Stimulated activated CD8-positive, alpha-beta memory T cell treated with anti-CD3 and anti-CD28 coated beads, Interleukin-12 subunit alpha, Interleukin-12 subunit beta, amount 100 ng/mL, for 1 hour (primary cell): Measurements from ENCODE around the gene KCNJ13.

Source experiments
- DNase-seq: peaks from one replicate; pipeline ENCODE4 v3.0.0-alpha.2; 2020; ENCODE audit warnings: low read depth

Gene KCNJ13

DNA sequence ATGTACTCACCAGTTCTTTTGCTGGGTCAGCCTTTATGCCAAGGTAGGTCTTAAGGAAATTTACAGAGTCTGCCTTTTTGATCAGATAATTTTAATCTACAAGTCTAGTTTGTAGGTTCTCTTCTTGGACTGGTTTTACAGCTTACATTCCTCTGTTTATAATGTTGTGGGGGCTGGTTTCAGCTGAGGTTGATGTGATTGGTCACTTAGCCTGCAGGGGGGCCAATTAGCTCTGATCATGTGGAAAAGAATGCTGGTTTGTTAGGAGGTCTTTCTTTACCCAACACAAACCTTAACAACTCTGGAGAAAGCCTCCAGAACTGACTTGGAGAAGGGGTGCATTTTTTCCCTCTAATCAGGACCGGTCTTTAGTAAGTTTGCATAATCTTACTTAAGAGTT, at the start of gene KCNJ13:
KCNJ13 (minus strand) TSS at position 131 of the 400 bp plus-strand sequence. CDS start 5,203 bp downstream, outside the sequence.
- DNase-seq, result no peak

DNA sequence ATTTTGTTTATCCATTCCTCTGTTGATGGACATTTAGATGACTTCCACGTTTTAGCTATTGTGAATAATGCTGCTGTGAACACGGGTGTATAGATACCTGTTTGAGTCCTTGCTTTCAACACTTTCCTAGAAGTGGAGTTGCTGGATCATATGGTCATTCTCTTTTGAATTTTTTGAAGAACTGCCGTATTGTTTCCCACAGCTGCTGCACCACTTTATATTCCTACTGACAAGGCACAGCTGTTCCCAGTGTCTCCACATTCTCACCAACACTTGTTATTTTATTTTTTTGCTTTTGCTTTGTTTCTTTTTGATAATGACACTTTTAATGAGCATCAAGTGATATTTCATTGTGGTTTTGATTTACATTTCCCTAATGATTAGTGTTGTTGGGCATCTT, 41.4 kb upstream of the KCNJ13 start:
- DNase-seq, result no peak

DNA sequence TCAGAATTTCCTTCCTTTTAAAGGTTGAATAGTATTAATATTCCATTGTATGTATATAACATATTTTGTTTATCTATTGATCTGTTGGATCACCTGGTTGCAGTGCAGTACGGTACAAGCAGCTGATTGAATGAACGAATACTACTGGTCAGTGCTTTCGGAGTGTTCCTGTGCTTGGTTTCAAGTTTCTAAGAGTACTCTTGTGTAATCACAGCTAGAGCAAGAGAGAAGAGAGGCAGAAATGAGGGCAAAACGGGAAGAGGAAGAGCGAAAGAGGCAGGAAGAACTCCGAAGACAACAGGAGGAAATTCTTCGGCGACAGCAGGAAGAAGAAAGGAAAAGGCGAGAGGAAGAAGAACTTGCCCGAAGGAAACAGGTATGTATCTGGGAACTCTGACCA, 40.3 kb upstream of the KCNJ13 start:
- no peak for DNase-seq

DNA sequence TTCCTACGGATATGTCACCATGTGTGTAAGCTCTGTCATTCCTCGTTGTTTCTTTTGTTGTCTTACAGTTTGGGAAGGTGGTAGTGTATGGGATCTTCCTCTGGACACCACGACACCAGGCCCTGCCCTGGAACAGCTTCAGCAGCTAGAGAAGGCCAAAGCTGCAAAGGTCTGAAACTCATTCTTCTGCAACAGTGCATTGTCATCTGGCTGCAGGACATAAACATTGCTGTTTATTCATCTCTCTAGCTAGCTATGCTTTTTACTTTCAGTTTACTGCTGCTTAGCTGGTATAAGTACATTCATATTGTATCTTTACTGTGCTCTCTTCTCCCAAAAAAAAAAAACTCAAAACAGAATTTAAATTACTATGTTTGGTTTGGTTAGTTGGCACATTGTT, 39.2 kb upstream of the KCNJ13 start:
- DNase-seq, result no peak

DNA sequence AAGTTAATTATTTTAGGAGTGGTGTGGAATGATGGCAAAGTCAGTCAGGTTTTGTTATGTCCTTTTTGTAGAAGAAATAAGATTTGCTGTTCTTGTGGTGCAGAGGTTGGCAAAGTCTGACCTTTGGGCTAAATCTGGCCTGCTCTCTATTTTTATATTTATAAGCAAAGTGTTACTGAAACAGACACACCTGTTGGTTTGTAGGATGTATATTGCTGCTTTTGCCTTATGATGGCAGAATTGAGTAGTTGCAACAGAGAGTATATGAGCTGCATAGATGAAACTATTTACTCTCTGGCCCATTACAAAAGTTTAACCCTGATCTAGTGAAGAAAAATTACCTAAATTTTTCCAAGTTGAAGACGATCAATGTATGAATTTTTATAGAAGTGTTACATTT, 34.1 kb upstream of the KCNJ13 start:
- no peak for DNase-seq

DNA sequence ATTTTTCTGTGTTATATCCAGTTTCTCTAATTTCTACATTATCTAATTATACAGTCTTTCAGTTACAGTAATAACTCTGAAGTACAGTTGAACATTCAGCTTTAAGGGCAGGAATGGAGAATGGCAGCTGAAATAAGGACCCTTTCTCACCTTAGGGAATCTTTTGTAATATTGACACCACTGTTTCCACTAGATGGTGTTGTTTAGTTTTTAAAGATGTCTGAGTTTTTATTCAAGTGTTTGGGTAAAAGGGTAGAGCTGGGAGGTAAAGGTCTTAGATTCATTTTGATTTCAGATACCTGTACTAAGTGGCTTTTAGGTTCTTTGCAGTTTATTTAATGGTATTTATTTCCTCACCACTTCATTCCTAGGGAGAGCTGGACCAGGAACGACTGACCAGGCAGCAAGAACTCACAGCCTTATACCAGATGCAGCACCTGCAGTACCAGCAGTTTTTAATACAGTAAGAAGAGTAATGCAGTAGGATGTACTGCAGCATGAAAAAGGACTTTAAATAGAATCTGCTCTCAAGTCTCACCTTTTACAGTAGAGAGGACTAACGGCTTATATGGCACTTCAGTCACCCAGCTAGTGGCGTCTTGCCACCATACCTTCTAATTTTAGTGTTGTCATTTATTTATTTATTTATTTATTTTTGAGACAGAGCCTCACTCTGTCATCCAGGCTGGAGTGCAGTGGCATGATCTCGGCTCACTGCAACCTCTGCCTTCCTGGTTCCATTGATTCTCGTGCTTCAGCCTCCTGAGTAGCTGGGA, 33.2 kb upstream of the KCNJ13 start:
- no peak for DNase-seq

DNA sequence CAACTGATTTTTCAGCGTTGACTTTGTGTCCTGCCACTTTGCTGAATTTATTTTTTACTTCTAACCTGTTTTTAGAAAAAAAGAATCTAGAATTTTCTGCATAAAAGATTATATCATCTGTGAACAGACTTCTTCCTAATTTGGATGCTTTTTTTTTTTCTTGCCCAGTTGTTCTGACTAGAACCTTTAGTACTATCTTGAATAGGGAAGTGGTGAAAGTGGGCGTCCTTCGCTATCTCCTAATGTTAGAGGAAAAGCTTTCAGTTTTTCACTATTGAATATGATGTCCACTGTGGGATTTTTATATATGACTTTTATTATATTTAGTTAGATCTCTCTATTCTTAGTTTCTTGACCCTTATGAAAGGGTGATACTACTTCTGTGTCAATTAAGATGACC, 25.7 kb upstream of the KCNJ13 start:
- no peak for DNase-seq

DNA sequence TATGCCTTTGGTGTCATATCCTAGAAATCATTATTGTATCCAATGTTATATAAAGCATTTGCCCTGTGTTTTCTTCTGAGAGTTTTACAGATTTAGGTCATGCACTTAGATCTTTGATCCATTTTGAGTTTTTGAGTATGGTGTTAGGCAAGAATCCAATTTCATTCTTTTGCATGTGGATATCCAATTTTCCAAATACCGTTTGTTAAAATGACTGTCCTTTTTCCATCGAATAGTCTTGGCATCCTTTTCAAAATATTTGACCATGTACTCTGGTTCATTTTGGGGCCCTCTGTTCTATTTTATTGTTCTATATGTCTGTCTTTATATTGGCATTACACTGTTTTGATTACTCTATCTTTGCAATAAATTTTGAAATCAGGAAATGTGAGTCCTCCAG, 23.8 kb upstream of the KCNJ13 start:
- no peak for DNase-seq

DNA sequence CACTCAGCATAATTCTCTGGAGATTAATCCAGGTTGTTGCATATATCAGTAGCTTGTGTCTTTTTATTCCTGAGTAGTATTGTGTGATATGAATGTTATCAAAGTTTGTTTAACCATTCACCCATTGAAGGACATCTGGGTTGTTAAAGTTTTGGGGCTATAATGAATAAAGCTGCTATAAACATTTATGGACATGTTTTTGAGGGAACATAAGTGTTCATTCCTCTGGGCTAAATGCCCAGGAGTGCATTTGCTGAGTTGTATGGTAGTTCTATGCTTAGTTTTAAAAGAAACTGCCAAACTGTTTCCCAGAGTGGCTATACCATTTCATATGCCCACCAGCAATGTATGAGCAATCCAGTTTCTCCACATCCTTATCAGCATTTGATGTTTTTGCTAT, 21.8 kb upstream of the KCNJ13 start:
- no peak for DNase-seq

DNA sequence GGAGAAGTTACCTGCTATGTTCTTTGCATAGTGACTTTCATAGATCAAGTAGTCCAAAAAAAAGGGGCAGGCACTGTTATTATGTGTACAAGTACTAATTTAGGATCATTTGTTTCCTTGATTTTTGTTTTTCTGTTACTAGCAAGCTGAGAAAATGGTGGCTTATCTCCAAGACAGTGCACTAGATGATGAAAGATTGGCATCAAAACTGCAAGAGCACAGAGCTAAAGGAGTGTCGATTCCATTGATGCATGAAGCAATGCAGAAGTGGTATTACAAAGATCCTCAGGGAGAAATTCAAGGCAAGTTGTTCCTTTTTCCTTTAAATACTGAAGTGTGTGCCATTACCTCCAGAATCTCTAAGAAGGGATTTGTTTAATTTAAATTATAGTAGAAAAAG, 19.6 kb upstream of the KCNJ13 start:
- DNase-seq, result no peak

DNA sequence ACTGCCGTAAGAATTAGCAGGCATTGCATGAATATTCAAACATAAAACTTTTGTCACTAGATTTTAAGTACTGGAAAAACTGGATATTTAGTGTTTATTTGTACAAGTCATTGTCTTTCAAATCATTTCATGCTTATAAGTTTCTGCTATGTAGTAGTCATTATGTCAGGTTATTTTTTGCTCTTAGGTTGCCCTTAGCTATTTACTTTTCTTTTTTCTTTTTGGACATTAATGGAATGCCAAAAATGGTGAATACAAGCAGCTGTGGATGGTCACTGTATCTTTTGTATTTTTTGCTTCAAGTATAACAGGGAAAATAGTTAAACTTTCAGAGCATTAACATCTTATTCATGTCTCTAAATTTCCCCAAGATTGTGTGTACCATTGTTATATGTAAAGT, 18.6 kb upstream of the KCNJ13 start:
- DNase-seq, result no peak

DNA sequence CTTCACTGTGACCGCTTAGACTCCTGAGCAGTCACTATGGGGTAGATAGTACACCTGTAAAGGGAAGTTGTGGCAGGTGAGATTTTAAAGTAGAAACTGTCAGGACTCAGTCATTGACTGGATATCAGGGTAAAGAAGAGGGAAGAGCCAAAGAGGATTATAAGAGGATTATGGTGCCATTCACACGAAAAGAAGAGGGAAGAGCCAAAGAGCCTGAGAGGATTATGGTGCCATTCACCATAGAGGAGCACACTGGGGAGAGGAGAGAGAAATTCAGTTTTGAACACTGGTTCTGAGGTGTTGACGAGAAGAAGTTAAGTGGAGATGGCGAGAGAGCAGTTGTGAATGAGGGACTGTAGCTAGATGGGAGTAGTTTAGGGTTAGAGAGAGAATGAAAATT, 16.9 kb upstream of the KCNJ13 start:
- no peak for DNase-seq

DNA sequence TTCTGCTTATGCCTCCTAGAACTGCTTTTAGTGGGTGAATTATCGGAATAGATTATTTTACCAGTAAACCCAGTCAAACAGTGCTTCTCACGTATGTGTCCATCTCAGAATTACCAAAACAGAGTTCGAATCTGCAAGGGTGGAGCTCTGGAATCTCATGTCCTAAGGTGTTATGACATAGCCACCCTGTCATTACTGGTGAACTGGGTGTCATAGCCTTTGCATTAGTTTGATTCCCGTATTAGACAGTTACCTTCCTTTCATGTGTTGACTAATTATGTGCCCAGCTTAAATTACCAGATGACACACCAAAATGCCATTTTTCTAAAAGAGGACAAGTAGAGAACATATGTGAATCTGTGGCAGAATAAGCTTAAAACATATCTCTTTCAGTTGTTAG, 15.2 kb upstream of the KCNJ13 start:
- no peak for DNase-seq

DNA sequence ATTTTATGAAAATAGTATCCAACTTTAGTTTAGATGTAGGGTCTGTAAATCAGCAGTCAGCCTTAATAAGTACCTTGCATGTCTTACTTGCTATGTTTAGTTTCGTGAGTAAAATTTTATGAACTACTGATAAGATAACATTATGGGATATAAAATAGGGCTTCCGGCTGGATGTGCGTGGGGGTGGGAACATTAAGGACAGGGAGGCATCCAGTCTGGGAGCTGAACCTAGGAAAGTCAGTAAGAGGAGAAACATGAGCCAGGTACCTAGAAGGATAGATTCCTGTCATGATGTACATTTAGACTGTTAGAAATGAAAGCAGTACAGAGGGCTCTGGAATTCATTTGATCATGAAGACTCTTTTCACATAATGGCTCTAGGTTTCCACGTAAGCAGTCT, 12.7 kb upstream of the KCNJ13 start:
- DNase-seq, result no peak

DNA sequence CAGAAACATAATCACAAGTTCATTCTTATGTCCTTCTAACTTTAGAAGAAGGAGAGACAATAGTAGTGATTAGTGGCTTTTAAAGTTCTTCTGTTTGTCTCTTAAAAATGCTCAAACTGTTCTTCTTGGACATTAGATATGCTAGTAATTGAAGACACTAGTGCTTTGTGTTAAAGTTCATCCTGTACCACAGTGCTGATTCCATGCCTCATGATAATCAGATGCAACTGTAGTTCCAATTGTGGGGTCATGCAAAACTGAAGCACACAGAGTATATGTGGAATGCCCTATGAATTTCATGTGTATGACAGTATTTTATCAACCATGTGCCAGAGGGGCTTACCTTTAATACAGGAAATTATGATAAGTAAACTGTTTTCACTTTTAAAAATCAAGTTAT, 11.4 kb upstream of the KCNJ13 start:
- no peak for DNase-seq

DNA sequence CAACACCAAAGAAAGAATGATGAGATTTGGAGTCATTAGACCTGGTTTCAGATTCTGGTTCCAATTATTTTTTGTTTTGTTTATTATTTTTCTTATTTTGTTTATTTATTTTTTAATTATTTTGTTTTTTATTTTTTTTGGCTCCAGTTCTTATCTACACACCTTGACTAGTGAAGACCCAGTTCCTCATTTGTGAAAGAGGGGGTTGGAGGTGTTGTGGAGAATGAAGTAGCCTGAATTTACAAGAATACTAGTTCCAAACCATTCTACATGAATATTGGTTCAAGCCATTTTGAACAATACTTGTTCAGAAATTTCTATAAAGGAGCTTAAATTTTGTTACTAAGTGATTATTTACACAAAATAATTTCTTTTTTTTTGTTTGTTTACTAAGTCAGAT, 6.9 kb upstream of the KCNJ13 start:
- DNase-seq, result no peak

DNA sequence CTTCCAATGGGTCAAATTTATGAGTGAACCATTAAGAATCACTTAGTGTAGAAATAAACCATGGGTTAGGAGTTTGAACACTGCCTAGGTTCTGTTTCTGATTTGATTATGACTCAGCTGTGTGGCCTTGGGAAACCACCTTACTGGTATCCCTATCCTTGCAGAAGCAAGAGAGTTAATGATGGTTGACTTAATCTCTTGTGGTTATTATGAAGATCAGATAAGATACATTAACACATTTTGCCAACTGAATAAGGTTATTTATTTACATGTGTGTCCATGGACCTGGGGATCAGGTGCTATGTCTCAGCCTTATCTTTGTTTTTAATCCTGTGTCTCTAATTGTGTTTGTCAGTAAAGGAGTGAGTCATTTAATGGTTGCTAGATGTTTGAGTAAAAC, 5.4 kb upstream of the KCNJ13 start:
- DNase-seq, result no peak

DNA sequence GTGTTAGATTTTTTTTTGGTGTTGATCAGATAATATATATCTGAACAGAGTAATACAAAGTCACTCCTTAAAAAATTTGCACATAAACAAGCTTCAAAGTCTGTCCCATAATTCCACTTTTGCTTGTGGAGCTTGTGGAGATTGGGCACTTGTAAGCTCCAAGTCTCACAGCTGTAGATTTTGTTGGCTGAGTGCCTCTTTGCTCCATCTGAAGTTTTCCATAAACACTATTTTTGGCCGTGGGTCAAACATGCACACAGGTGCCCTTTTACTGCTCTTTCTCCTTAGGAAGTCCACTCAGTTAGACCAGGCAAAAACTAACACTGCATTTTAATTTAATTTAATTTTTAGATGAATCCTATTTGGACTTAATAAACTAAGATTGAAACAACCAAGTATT, 3.6 kb upstream of the KCNJ13 start:
- no peak for DNase-seq

DNA sequence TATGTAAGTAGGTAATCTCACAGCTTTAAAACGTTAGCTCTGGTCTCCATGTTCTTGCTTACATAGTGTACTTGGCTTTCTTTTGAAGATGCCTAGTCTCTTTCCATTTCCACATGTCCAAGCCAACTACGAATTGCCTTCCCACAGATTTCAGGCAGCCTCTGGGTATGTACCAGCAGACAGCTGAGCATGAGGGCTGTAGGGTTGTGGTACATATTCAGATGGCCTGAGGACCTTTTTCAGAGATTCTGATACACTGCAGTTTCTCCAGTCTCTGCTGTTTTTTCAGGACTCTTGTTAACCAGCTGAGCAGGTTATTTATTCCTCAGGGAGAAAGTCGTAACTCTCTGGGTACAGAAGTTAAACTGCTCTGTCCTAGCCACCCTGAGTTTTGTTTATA, 3.1 kb upstream of the KCNJ13 start:
- no peak for DNase-seq

DNA sequence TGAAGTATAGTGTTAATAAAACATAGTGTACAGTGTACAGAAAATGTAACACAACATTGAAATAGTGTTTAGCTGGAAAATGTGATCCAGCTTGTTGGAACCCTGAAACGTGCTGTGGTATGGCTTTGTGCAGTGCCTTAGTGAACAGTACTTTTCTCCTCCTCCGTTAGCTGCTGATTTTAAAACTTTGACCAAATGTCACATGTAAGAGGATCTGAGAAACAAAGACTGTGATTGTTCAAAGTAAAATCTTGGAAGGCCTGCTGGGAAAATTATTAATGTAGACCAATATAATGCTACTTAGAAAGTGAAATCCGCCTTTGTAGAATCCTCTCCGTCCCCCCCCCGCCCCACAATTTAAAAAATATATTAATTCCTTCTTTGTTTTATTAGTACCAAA, 911 bp upstream of the KCNJ13 start:
- no peak for DNase-seq

DNA sequence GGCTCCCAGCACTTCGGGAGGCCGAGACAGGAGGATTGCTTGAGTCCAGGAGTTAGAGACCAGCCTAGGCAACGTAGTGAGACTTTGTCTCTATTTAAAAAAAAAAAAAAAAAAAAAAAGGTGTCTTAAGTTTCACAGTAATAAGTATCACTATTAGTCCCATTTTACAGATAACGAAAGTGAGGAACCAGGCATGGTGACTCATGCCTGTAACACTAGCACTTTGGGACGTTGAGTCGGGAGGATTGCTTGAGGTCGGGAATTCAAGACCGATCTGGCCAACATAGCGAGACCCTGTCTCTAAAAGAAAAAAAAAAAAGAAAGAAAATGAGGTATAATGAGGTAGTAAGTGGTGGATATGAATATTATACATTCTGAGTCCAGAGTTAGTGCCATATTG, 2.5 kb downstream of the KCNJ13 start:
- no peak for DNase-seq

DNA sequence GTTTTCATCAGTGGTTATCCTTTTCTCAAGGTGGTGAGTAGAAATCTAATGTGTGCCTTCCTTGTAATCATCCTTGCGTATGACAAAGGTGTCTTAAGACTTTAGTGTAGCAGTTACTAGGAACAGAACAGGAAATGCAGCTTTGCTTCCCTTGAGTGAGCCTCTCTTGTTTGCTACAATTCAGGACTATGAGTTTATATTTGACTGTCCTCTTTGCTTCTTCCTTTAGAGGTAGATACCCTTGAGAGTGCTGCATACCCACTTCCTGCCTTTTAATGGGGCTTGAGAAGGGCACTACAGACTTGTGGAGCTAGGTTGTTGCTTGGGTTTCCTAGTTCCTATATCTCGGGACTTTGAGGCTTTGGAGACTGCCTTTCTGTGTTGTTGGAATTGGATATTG, 3.8 kb downstream of the KCNJ13 start:
- no peak for DNase-seq

DNA sequence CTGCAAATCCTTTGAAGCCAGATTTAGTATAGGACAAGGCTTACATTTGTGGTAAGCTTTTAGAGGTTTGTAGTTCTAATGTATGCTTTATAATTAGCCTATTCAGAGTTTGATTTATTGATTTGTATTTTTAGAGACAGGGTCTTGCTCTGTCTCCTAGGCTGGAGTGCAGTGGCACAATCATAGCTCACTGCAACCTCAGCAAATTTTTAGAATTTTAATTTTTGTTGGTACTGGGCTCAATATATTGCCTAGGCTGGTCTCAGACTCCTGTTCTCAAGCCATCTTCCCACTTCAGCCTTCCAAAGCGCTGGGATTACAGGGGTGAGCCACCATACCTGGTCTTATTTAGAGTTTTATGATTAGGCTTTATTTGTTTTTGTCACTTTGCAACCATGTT, 4.5 kb downstream of the KCNJ13 start:
- DNase-seq, result no peak

DNA sequence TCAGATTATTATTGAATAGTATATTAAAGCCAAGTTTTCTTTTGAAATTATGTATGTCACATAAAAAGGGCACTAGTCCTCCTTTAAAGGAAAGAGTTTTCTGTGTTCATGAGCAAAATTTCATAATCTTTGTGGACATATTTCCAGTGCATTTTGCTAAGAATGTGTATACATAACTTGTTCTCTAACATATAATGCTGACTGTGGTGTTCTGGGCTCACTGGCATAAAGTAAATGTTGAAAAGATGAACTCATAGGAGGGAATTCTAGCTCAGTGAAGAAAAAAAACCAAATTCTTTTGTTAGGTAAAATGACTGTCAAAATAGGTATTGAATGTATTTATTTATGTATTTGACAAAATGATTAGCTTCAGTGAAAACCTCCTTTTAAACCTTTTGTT, 6.2 kb downstream of the KCNJ13 start:
- DNase-seq, result no peak

DNA sequence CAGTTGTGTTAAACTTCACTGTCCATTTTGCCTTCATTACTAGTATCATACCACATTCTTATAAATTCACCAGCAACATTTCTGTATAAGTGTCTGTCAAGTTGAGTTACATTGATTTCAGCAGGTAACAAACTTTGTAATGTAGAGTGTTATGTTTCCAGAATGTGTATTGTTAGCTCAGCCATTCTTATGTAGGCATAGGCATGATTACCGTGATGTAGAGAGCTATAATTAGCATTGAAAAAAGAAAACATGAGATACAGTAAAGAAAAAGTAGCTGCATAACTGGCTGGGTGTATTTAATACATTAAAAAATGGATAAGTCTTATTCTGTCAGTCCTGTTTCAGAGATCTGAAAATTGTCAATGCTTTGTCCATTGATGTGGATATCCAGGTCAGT, 8.5 kb downstream of the KCNJ13 start:
- DNase-seq, result no peak
